SK-N-SH treated with all-trans-retinoic acid at 6 μM for 48 hours (cell line): ENCODE measurements around the gene TSEN2.
A peak's percentile ranks its signal among the peaks of the same experiment; 100 is the strongest.

Source experiments
- ATAC-seq: fragments of 200-7000 bp; cut with Tn5 transposase; 3 replicates; pipeline ENCODE4 v1.9.1; 2020; ENCODE audit warnings: mild to moderate bottlenecking, moderate library complexity
- ARNTL ChIP-seq: fragments of 450-650 bp; formaldehyde crosslinking; IDR thresholded peaks from 2 replicates; pipeline ENCODE4 v1.5.0; 2020; ENCODE audit warnings: low read depth, mild to moderate bottlenecking, moderate library complexity, borderline replicate concordance
- BACH2 ChIP-seq: fragments of 250-450 bp; sonication (Bioruptor Pico); IDR thresholded peaks from 2 replicates; pipeline ENCODE4 v1.9.0; 2021; ENCODE audit warnings: mild to moderate bottlenecking, borderline replicate concordance
- CREB5 ChIP-seq: fragments of 250-450 bp; sonication (Bioruptor Pico); IDR thresholded peaks from 2 replicates; pipeline ENCODE4 v1.5.1; 2020; ENCODE audit warnings: low read depth, mild to moderate bottlenecking, moderate library complexity
- CSDC2 ChIP-seq: fragments of 250-450 bp; sonication (Bioruptor Pico); IDR thresholded peaks from 2 replicates; pipeline ENCODE4 v1.5.0; 2020; ENCODE audit warnings: mild to moderate bottlenecking, moderate library complexity
- CSRNP3 ChIP-seq: fragments of 250-450 bp; sonication (Bioruptor Pico); IDR thresholded peaks from 2 replicates; pipeline ENCODE4 v1.5.1; 2021; ENCODE audit warnings: mild to moderate bottlenecking, moderate library complexity
- ESRRG ChIP-seq: fragments of 250-450 bp; sonication (Bioruptor Pico); IDR thresholded peaks from 2 replicates; pipeline ENCODE4 v1.6.1; 2021; ENCODE audit warnings: mild to moderate bottlenecking
- GLIS3 ChIP-seq: fragments of 250-450 bp; sonication (Bioruptor Pico); IDR thresholded peaks from 2 replicates; pipeline ENCODE4 v1.5.0; 2020; ENCODE audit warnings: mild to moderate bottlenecking, moderate library complexity
- ISL1 ChIP-seq: fragments of 250-450 bp; sonication (Bioruptor Pico); IDR thresholded peaks from 2 replicates; pipeline ENCODE4 v2.1.2; 2022; ENCODE audit warnings: mild to moderate bottlenecking, moderate library complexity
- OSR1 ChIP-seq: fragments of 250-450 bp; sonication (Bioruptor Pico); IDR thresholded peaks from 2 replicates; pipeline ENCODE4 v1.8.0; 2022; ENCODE audit warnings: moderate library complexity, mild to moderate bottlenecking, inconsistent platforms
- PATZ1 ChIP-seq: fragments of 250-450 bp; sonication (Bioruptor Pico); IDR thresholded peaks from 2 replicates; pipeline ENCODE4 v1.8.0; 2020; ENCODE audit warnings: mild to moderate bottlenecking, moderate library complexity, borderline replicate concordance
- PPARA ChIP-seq: fragments of 250-450 bp; sonication (Bioruptor Pico); IDR thresholded peaks from 2 replicates; pipeline ENCODE4 v1.5.0; 2020; ENCODE audit warnings: mild to moderate bottlenecking, borderline replicate concordance
- RARB ChIP-seq: fragments of 250-450 bp; sonication (Bioruptor Pico); IDR thresholded peaks from 2 replicates; pipeline ENCODE4 v1.8.0; 2021; ENCODE audit warnings: mild to moderate bottlenecking, moderate library complexity
- SNAI2 ChIP-seq: fragments of 250-450 bp; sonication (Bioruptor Pico); IDR thresholded peaks from 2 replicates; pipeline ENCODE4 v1.5.0; 2020; ENCODE audit warnings: mild to moderate bottlenecking, moderate library complexity
- TCF4 ChIP-seq: fragments of 250-450 bp; sonication (Bioruptor Pico); IDR thresholded peaks from 2 replicates; pipeline ENCODE4 v1.8.0; 2021; ENCODE audit warnings: mild to moderate bottlenecking, moderate library complexity, borderline replicate concordance
- TOX ChIP-seq: fragments of 250-450 bp; sonication (Bioruptor Pico); IDR thresholded peaks from 2 replicates; pipeline ENCODE4 v1.8.0; 2021; ENCODE audit warnings: mild to moderate bottlenecking, moderate library complexity, borderline replicate concordance
- TSHZ2 ChIP-seq: fragments of 250-450 bp; sonication (Bioruptor Pico); IDR thresholded peaks from 2 replicates; pipeline ENCODE4 v1.5.0; 2020; ENCODE audit warnings: mild to moderate bottlenecking, moderate library complexity
- ZC3H10 ChIP-seq: fragments of 250-450 bp; sonication (Bioruptor Pico); IDR thresholded peaks from 2 replicates; pipeline ENCODE4 v1.5.1; 2021; ENCODE audit warnings: mild to moderate bottlenecking, moderate library complexity
- ZFP3 ChIP-seq: fragments of 250-450 bp; sonication (Bioruptor Pico); IDR thresholded peaks from 2 replicates; pipeline ENCODE4 v1.5.0; 2020; ENCODE audit warnings: mild to moderate bottlenecking, moderate library complexity
- ZFP30 ChIP-seq: fragments of 450-650 bp; formaldehyde crosslinking; IDR thresholded peaks from 2 replicates; pipeline ENCODE4 v1.5.0; 2022; ENCODE audit warnings: mild to moderate bottlenecking, moderate library complexity
- ZNF565 ChIP-seq: fragments of 450-650 bp; formaldehyde crosslinking; conservative IDR thresholded peaks from 2 replicates; pipeline ENCODE4 v1.5.0; 2020; ENCODE audit warnings: low read depth, mild to moderate bottlenecking, moderate library complexity
- ZNF70 ChIP-seq: fragments of 450-650 bp; formaldehyde crosslinking; IDR thresholded peaks from 2 replicates; pipeline ENCODE4 v1.5.0; 2020; ENCODE audit warnings: mild to moderate bottlenecking, moderate library complexity
- ZNF8 ChIP-seq: fragments of 450-650 bp; formaldehyde crosslinking; IDR thresholded peaks from 2 replicates; pipeline ENCODE4 v1.5.0; 2020; ENCODE audit warnings: mild to moderate bottlenecking, moderate library complexity
- TF ChIP-seq, protein P1 (sequence below): fragments of 250-450 bp; sonication (Bioruptor Pico); IDR thresholded peaks from 2 replicates; pipeline ENCODE4 v1.8.0; 2021; ENCODE audit warnings: low read depth, mild to moderate bottlenecking, moderate library complexity, borderline replicate concordance

Gene TSEN2

DNA sequence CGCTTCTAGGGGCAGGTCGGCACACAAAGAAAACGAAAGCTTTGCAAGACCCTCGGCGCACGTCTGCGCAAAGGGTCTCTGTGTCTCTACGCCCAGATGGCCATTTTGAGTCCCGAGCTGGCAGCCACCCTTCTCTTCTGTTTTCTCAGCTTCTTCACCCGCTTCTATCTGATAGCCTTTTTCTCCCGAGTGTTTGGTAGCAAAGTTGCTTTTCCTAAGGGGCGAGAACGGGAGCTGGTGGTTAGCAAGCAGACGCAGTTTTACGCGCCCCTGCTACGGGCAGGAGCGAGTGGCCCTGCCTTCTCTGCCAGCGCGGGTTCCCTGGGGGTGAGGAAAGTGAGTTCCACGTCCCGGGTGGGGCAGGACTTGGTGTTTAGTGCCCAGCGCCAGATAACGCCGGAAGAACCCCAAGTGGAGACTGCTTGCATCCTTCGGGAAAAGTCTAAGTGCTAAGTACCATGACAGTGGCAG, 69.7 kb downstream of the TSEN2 start:
- TF ChIP-seq BACH2 (CRISPR knock-in tag): no peak
- TF ChIP-seq ZFP30 (CRISPR knock-in tag): no peak
- TF ChIP-seq OSR1 (CRISPR knock-in tag): no peak
- TF ChIP-seq SNAI2: no peak
- TF ChIP-seq TSHZ2 (CRISPR knock-in tag): peak; percentile 24; the same call in 1 of the 2 replicates
- no peak for TF ChIP-seq PPARA (CRISPR knock-in tag)
- TF ChIP-seq ZNF8 (CRISPR knock-in tag): no peak
- TF ChIP-seq ZNF70 (CRISPR knock-in tag): no peak
- ATAC-seq: peak; percentile 2; the same call in 1 of the 3 replicates

DNA sequence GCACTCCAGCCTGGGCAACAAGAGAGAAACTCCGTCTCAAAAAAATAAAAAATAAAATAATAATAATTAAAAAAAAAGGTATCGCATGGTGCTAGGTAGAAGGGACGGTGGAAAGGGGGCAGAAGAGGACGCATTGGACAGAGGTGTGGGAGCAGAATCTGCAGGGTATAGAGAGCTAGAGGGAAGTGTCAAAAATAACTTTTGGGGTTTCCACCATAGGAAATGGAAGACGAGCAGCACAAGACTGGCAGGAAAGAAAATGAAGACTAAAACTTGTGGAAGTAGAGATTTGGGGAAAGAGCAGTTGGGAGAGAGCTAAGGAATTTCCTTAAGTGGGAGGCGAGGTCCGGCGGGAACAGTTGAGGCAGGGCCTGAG, 72.0 kb downstream of the TSEN2 start:
- peak; percentile 5 for ATAC-seq
- no peak for TF ChIP-seq ESRRG (CRISPR knock-in tag)
- no peak for TF ChIP-seq CREB5 (CRISPR knock-in tag)
- TF ChIP-seq CSDC2 (CRISPR knock-in tag): no peak
- TF ChIP-seq TCF4 (CRISPR knock-in tag): no peak
- TF ChIP-seq ZFP30 (CRISPR knock-in tag): no peak
- no peak for TF ChIP-seq SNAI2

DNA sequence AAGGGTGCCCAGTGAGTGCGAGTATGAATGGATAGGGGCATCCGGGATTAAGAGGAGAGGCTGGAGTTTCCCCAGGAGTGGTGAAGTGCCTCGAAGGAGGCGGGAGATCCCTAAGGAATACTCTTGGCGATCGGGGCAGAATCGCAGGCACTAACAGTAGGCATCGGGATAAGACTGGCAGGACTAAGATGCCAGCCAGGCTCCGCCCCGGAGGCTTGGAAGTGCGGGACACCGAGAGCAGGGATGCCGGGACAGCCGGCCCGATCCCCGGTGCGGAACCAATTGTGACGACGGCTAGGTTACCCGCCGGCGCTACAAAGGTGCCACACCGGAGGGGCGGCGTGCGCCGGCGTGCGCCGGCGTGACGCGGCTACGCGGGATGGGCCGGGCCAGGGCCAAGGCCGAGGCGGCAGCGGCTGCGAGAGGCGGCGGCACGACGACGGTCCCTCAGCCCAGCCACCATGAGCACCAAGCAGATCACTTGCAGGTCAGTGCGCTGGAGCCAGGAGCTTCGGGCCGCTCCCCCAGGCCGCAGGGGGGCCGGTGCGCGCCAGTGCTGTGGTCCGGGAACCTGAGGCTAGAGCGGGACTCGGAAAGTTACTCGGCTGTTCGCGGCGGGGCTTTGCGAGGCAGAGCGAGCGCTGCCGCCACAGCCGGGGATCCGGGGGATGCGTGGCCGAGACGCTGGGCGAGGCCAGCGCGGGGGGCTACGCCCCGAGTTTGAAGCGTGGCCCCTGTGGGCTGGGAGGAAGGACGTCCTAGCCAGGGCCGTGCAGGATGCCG, 72.6 kb downstream of the TSEN2 start, which contains the start of gene MKRN2:
MKRN2 (plus strand) TSS at position 398 of the 783 bp plus-strand sequence; CDS start at position 462, 64 bp downstream.
- ATAC-seq: peak; percentile 96

GRCh38 chr3:12557473-12558100, 73.3 kb downstream of the TSEN2 start:
- TF ChIP-seq RARB (no peak), GLIS3 (CRISPR knock-in tag) (no peak), ZFP3 (no peak), ZNF8 (CRISPR knock-in tag) (no peak), TCF4 (CRISPR knock-in tag) (no peak), CSDC2 (CRISPR knock-in tag) (no peak), ARNTL (no peak), ZFP30 (CRISPR knock-in tag) (no peak), PPARA (CRISPR knock-in tag) (no peak), CSRNP3 (no peak), PATZ1 (CRISPR knock-in tag) (no peak), SNAI2 (no peak), TOX (CRISPR knock-in tag) (no peak), ZC3H10 (CRISPR knock-in tag) (no peak), ZNF565 (CRISPR knock-in tag) (no peak), OSR1 (CRISPR knock-in tag) (no peak)
- TF ChIP-seq, protein P1, sequence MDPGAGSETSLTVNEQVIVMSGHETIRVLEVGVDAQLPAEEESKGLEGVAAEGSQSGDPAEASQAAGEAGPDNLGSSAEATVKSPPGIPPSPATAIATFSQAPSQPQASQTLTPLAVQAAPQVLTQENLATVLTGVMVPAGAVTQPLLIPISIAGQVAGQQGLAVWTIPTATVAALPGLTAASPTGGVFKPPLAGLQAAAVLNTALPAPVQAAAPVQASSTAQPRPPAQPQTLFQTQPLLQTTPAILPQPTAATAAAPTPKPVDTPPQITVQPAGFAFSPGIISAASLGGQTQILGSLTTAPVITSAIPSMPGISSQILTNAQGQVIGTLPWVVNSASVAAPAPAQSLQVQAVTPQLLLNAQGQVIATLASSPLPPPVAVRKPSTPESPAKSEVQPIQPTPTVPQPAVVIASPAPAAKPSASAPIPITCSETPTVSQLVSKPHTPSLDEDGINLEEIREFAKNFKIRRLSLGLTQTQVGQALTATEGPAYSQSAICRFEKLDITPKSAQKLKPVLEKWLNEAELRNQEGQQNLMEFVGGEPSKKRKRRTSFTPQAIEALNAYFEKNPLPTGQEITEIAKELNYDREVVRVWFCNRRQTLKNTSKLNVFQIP: no peak
- no peak for ATAC-seq

More for the DNA sequence above, 72.6 kb downstream of the TSEN2 start, which contains the start of gene MKRN2:
- TF ChIP-seq ZNF70 (CRISPR knock-in tag): no peak
- no peak for TF ChIP-seq OSR1 (CRISPR knock-in tag)
- peak; percentile 81 for TF ChIP-seq ZFP3
- no peak for TF ChIP-seq ZFP30 (CRISPR knock-in tag)
- 0 out of 2 replicates have a peak, but pooled peaks have one; percentile 8 for TF ChIP-seq ISL1 (CRISPR knock-in tag)
- TF ChIP-seq PPARA (CRISPR knock-in tag): no peak
- no peak for TF ChIP-seq ESRRG (CRISPR knock-in tag)
